Activated CD8-positive, alpha-beta T cell treated with anti-CD3 and anti-CD28 coated beads for 36 hours (primary cell): ENCODE results near the gene ITPR1. TPM values are rescaled to one million over a fixed set of nuclear protein-coding genes. Genes with fewer than 3 reads are reported as not detected.

Source experiments
- ATAC-seq: fragments of 200-7000 bp; cut with Tn5 transposase; one replicate; pipeline ENCODE4 v1.10.0; 2021; ENCODE audit warnings: mild to moderate bottlenecking, moderate library complexity
- CTCF ChIA-PET: fragments of 350-600 bp; sonication (Branson Sonifier 250); formaldehyde crosslinking; loops from one replicate; lab custom pipeline; 2021; ENCODE audit warnings: antibody characterized with exemption; lab: Charles Lee
- POLR2A ChIA-PET: fragments of 350-600 bp; sonication (Branson Sonifier 250); formaldehyde crosslinking; loops from one replicate; lab custom pipeline; 2021; ENCODE audit warnings: antibody characterized with exemption; lab: Charles Lee
- DNase-seq: peaks from one replicate; pipeline ENCODE4 v3.0.0-alpha.2; 2020
- H3K27ac Mint-ChIP-seq: one replicate; pipeline ENCODE4 v1.8.0; 2021; ENCODE audit warnings: mild to moderate bottlenecking, mixed read lengths
- H3K27me3 Mint-ChIP-seq: one replicate; pipeline ENCODE4 v1.8.0; 2021; ENCODE audit warnings: mixed read lengths
- H3K36me3 Mint-ChIP-seq: one replicate; pipeline ENCODE4 v1.8.0; 2021; ENCODE audit warnings: low read depth, mixed read lengths
- H3K4me1 Mint-ChIP-seq: one replicate; pipeline ENCODE4 v1.8.0; 2021; ENCODE audit warnings: low read depth, mixed read lengths
- H3K4me3 Mint-ChIP-seq: one replicate; pipeline ENCODE4 v1.8.0; 2021; ENCODE audit warnings: mild to moderate bottlenecking, moderate library complexity, mixed read lengths
- H3K9me3 Mint-ChIP-seq: one replicate; pipeline ENCODE4 v1.8.0; 2021; ENCODE audit warnings: mixed read lengths
- intact Hi-C: fragments of 100-400 bp; cut with micrococcal nuclease; formaldehyde crosslinking; loops from one replicate; pipeline ENCODE4 v1.10.0; 2022
- total RNA-seq, 2 experiments: library from RNA; stranded (reverse); gene quantifications; one replicate each; pipeline ENCODE4 v1.2.3, GENCODE V29; 2021
- TF ChIP-seq, protein P1 (sequence below): fragments of 200-600 bp; IDR thresholded peaks from one replicate; pipeline ENCODE4 v1.8.0; 2022; ENCODE audit warnings: antibody characterized with exemption, mild to moderate bottlenecking

The ITPR1 gene
- total RNA-seq, 2 experiments from 2014 or later = 93.9 to 98.2 TPM

DNA sequence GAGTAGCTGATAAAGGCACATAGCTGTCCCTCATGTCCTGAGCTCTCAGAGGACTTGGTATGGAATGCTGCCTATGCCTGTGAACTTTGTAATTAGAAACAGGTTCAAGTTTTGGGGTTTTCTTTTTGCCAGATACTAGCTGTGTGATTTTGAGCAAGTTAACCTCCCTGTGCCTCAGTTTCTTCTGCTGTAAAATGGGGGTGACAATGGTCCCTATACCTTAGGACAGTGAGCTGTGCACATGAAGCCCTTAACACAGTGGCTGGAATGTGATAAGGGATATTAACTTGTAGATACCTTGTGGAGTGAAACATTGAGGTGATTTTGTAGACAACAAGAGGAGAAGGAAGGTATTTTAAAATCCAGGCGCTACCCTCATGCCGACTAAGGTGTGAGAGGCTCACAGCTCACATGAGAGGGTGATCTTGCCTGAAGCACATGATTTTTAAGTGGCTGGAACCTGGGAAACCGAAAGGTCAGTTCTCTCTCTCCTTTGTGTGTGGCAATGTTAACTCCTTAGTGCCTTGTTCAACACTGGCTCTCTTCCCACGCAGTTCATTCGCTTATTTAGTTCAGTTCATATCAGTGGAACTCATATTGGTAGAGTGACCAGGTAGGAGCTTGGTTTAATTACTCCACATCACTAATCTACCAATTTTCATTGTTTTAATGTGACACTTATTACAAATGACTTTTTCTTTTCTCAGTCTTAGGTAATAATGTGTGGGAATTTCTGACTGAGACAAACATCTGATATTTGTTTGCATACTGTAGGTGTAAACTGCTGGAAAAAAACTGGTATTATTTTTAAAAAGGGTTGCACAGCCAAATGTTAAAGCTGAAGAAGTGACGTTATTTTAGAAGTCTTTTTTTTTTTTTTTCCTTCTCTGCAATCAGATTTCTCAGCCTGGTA is 236.2 kb downstream of the ITPR1 start:
- H3K4me1 Mint-ChIP-seq = peaks cover 14% of the 10 kb centered on the region
- CTCF ChIA-PET = interaction anchor here (0.8 to 4.4 kb wide), 5 partner anchors 8 to 328 kb away, joined by 3 to 21 read pairs (median 4); no protein-coding TSS in a partner anchor
- no peaks in the 10 kb centered on the region for H3K27me3 Mint-ChIP-seq
- POLR2A ChIA-PET = interaction anchor here (0.8 to 1.7 kb wide), 3 partner anchors 12 to 250 kb away, joined by 3 to 6 read pairs (median 4); partner anchors contain the start of genes BHLHE40 and ITPR1
- no peak overlapping the region for H3K27ac Mint-ChIP-seq
- intact Hi-C loops = no loop called here
- no peak overlapping the region for H3K4me3 Mint-ChIP-seq
- H3K36me3 Mint-ChIP-seq = peaks cover 36% of the 10 kb centered on the region
- no peaks in the 10 kb centered on the region for H3K9me3 Mint-ChIP-seq
- DNase-seq = no peak
- TF ChIP-seq, protein P1, sequence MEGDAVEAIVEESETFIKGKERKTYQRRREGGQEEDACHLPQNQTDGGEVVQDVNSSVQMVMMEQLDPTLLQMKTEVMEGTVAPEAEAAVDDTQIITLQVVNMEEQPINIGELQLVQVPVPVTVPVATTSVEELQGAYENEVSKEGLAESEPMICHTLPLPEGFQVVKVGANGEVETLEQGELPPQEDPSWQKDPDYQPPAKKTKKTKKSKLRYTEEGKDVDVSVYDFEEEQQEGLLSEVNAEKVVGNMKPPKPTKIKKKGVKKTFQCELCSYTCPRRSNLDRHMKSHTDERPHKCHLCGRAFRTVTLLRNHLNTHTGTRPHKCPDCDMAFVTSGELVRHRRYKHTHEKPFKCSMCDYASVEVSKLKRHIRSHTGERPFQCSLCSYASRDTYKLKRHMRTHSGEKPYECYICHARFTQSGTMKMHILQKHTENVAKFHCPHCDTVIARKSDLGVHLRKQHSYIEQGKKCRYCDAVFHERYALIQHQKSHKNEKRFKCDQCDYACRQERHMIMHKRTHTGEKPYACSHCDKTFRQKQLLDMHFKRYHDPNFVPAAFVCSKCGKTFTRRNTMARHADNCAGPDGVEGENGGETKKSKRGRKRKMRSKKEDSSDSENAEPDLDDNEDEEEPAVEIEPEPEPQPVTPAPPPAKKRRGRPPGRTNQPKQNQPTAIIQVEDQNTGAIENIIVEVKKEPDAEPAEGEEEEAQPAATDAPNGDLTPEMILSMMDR = no peak
- ATAC-seq = no peak

DNA sequence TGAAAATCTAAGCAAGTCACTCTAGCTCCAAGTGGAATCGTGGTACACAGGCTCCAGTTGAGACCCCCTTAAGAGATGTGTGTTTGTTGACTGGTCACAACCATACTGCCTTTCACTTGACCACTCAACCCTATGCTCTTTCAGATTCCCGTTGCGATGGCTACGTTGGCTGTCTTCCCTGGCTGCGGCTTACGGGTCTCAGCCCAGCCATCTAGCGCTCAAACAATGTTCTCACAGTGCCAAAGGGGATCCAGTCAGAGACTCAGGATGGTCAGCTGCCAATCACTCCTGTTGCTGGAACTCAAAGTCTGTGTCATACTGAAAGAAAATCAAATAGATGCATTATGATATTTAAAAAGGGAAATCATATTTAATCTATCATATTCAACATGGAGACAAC is 237.6 kb downstream of the ITPR1 start:
- Mint-ChIP-seq H3K4me1 (peaks cover 27% of the 10 kb centered on the region), H3K27me3 (no peaks in the 10 kb centered on the region), H3K9me3 (no peaks in the 10 kb centered on the region), H3K36me3 (peaks cover 38% of the 10 kb centered on the region), H3K4me3 (no peak overlapping the region), H3K27ac (no peak overlapping the region)
- POLR2A ChIA-PET = interaction anchor here (1.2 kb wide), 1 partner anchor 237 kb away, joined by 4 read pairs; the partner anchor contains the start of gene ITPR1
- DNase-seq (no peak), ATAC-seq (no peak)
- CTCF ChIA-PET = interaction anchor here (0.9 to 4.4 kb wide), 3 partner anchors 8 to 84 kb away, joined by 3 to 21 read pairs (median 3); no protein-coding TSS in a partner anchor
- TF ChIP-seq, protein P1 = no peak
- intact Hi-C loops = loop anchor here (10.0 kb wide), 1 partner anchor 464 kb away; no protein-coding TSS in a partner anchor

DNA sequence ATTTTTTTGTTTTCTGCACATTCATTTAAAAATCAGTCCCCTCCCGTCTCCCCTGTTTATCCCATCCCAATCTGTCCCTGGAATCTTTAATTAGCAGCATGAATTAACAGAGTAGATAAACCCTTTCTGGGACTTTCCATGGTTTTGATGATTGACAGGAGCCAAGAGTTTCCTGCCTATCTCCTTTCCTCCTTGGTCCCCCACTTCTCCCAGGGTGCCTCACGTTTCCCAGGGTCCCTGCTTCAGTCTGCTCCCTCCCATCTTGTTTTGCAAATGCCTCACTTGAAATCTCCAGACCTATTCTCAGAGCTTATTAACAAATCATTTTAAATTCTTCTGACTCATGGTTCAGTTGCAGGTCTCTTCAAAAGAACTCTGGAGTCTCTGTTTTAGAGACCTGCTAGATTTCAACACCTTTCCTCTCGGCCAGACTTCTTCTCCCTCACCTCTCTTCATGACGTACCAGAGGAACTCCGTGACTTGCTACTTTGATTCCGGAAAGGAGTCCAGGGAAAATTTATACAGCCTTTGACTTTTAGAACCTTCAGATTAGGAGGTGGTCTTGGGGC is 238.5 kb downstream of the ITPR1 start:
- TF ChIP-seq, protein P1 = no peak
- ATAC-seq (no peak), DNase-seq (no peak)
- Mint-ChIP-seq H3K36me3 (peaks cover 42% of the 10 kb centered on the region), H3K4me1 (peaks cover 34% of the 10 kb centered on the region), H3K27ac (peak overlapping the region; percentile 39), H3K4me3 (no peak overlapping the region), H3K9me3 (no peaks in the 10 kb centered on the region), H3K27me3 (no peaks in the 10 kb centered on the region)
- ChIA-PET POLR2A (interaction anchor here (0.7 kb wide), 1 partner anchor 11 kb away, joined by 3 read pairs; no protein-coding TSS in a partner anchor), CTCF (interaction anchor here (0.9 to 4.4 kb wide), 4 partner anchors 9 to 20 kb away, joined by 3 to 21 read pairs (median 4); no protein-coding TSS in a partner anchor)
- intact Hi-C loops = loop anchor here (10.0 kb wide), 1 partner anchor 463 kb away; no protein-coding TSS in a partner anchor

DNA sequence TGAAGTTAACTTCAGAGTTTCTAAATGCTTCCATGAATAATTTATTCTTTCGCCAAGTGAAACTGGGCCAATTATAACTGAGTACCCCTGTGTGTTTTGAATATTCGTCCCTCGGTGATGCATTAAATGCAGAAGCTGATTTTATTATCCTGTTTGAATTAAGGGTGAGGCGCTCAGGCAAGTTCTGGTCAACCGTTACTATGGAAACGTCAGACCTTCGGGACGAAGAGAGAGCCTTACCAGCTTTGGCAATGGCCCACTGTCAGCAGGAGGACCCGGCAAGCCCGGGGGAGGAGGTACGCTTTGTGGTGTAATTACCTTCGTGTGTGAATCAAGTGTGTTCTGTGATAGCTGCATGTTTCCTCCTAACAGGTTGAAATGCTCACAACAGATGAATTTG is 239.8 kb downstream of the ITPR1 start:
- TF ChIP-seq, protein P1 = no peak
- Mint-ChIP-seq H3K27ac (no peak overlapping the region), H3K36me3 (peaks cover 51% of the 10 kb centered on the region), H3K9me3 (no peaks in the 10 kb centered on the region), H3K4me1 (peaks cover 47% of the 10 kb centered on the region), H3K4me3 (no peak overlapping the region), H3K27me3 (no peaks in the 10 kb centered on the region)
- CTCF ChIA-PET = interaction anchor here (1.4 kb wide), 1 partner anchor 11 kb away, joined by 4 read pairs; no protein-coding TSS in a partner anchor
- ATAC-seq (no peak), DNase-seq (no peak)
- POLR2A ChIA-PET = interaction anchor here (1.8 to 2.2 kb wide), 2 partner anchors 16 to 247 kb away, joined by 4 to 6 read pairs; partner anchors contain the start of gene BHLHE40
- intact Hi-C loops = loop anchor here (10.0 kb wide), 1 partner anchor 462 kb away; no protein-coding TSS in a partner anchor
